RPMI8226 (cell line): ENCODE results near the gene TBC1D5.
A peak's percentile ranks its signal among the peaks of the same experiment; 100 is the strongest.

Experiments used
- DNase-seq: peaks from one replicate; pipeline ENCODE4 v3.0.0-alpha.2; 2015

TBC1D5 gene

GRCh38 chr3:17266846-17267245 lies 475.6 kb downstream of the TBC1D5 start:
- no peak for DNase-seq

GRCh38 chr3:17261627-17262369 lies 480.6 kb downstream of the TBC1D5 start:
- DNase-seq = no peak

GRCh38 chr3:17260257-17260656 lies 482.2 kb downstream of the TBC1D5 start:
- DNase-seq = no peak

GRCh38 chr3:17259685-17260084 lies 482.7 kb downstream of the TBC1D5 start:
- no peak for DNase-seq

GRCh38 chr3:17258823-17259436 lies 483.5 kb downstream of the TBC1D5 start:
- peak; percentile 59 for DNase-seq

GRCh38 chr3:17257269-17257668 lies 485.2 kb downstream of the TBC1D5 start:
- no peak for DNase-seq

GRCh38 chr3:17243621-17244020 lies 498.8 kb downstream of the TBC1D5 start:
- DNase-seq = no peak

- DNase-seq = no peak
Observed at GRCh38 chr3:17239417-17239816, 503.0 kb downstream of the TBC1D5 start.

GRCh38 chr3:17238023-17238422 lies 504.4 kb downstream of the TBC1D5 start:
- no peak for DNase-seq

GRCh38 chr3:17235310-17235709 lies 507.1 kb downstream of the TBC1D5 start:
- DNase-seq = no peak

- DNase-seq = no peak
Observed at GRCh38 chr3:17234382-17234781, 508.0 kb downstream of the TBC1D5 start.

- DNase-seq = peak; percentile 46
Observed at GRCh38 chr3:17233398-17233800, 509.0 kb downstream of the TBC1D5 start.

- DNase-seq = no peak
Observed at GRCh38 chr3:17232442-17232841, 510.0 kb downstream of the TBC1D5 start.

- DNase-seq = no peak
Observed at GRCh38 chr3:17231537-17232261, 510.7 kb downstream of the TBC1D5 start.

GRCh38 chr3:17227472-17227871 lies 515.0 kb downstream of the TBC1D5 start:
- no peak for DNase-seq

GRCh38 chr3:17221529-17221928 lies 520.9 kb downstream of the TBC1D5 start:
- no peak for DNase-seq

GRCh38 chr3:17219593-17219992 lies 522.8 kb downstream of the TBC1D5 start:
- no peak for DNase-seq

- no peak for DNase-seq
Observed at GRCh38 chr3:17218587-17218986, 523.8 kb downstream of the TBC1D5 start.

GRCh38 chr3:17217588-17217987 lies 524.8 kb downstream of the TBC1D5 start:
- DNase-seq = no peak

GRCh38 chr3:17213102-17213501 lies 529.3 kb downstream of the TBC1D5 start:
- DNase-seq = no peak

- DNase-seq = no peak
Observed at GRCh38 chr3:17207979-17208378, 534.5 kb downstream of the TBC1D5 start.

- DNase-seq = no peak
Observed at GRCh38 chr3:17207019-17207418, 535.4 kb downstream of the TBC1D5 start.

GRCh38 chr3:17204049-17204650 lies 538.3 kb downstream of the TBC1D5 start:
- DNase-seq = no peak

GRCh38 chr3:17201538-17201937 lies 540.9 kb downstream of the TBC1D5 start:
- no peak for DNase-seq
